Esophagus muscularis mucosa (tissue), 4 donors: ENCODE measurements around the gene IFT20.

Source experiments
- EP300 ChIP-seq: sonication (generic); formaldehyde crosslinking; IDR thresholded peaks from one replicate; pipeline ENCODE4 v1.6.1; 2017; ENCODE audit warnings: antibody characterized with exemption
- POLR2A ChIP-seq: fragments of 450-650 bp; IDR thresholded peaks from one replicate; pipeline ENCODE4 v1.6.1; 2017; ENCODE audit warnings: antibody characterized with exemption, moderate library complexity, mild to moderate bottlenecking, low read depth
- POLR2AphosphoS5 ChIP-seq, 2 donors: sonication (generic); formaldehyde crosslinking; IDR thresholded peaks; one replicate each; pipeline ENCODE4 v1.6.1; 2017; ENCODE audit warnings: antibody characterized with exemption in 2 of 2
- TF ChIP-seq, protein P1 (sequence below), 3 experiments: fragments of 200-600 bp in 2 of 3; fragments of 450-650 bp in 1 of 3; sonication (generic) in 2 of 3; IDR thresholded peaks; one replicate each; pipeline ENCODE4 v1.5.1; 2017 to 2019; ENCODE audit warnings: antibody characterized with exemption in 3 of 3, mild to moderate bottlenecking in 2 of 3, moderate library complexity in 1 of 3

GRCh38 chr17:28344011-28344410 lies 8.7 kb upstream of the IFT20 start:
- TF ChIP-seq, protein P1, sequence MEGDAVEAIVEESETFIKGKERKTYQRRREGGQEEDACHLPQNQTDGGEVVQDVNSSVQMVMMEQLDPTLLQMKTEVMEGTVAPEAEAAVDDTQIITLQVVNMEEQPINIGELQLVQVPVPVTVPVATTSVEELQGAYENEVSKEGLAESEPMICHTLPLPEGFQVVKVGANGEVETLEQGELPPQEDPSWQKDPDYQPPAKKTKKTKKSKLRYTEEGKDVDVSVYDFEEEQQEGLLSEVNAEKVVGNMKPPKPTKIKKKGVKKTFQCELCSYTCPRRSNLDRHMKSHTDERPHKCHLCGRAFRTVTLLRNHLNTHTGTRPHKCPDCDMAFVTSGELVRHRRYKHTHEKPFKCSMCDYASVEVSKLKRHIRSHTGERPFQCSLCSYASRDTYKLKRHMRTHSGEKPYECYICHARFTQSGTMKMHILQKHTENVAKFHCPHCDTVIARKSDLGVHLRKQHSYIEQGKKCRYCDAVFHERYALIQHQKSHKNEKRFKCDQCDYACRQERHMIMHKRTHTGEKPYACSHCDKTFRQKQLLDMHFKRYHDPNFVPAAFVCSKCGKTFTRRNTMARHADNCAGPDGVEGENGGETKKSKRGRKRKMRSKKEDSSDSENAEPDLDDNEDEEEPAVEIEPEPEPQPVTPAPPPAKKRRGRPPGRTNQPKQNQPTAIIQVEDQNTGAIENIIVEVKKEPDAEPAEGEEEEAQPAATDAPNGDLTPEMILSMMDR (IDR thresholded peaks at IDR 0.05): no peak
- TF ChIP-seq POLR2A (no peak), POLR2AphosphoS5 (IDR thresholded peaks at IDR 0.05) (no peak), EP300 (no peak)
